DND-41 (cell line): ENCODE measurements around the gene FUT7.

Experiments used
- ATAC-seq: fragments of 200-7000 bp; cut with Tn5 transposase; 3 replicates; pipeline ENCODE4 v1.9.1; 2021; ENCODE audit warnings: low read depth; ENCODE audit not compliant: insufficient read depth
- DNase-seq: peaks from one replicate; pipeline ENCODE4 v3.0.0-alpha.2; 2020
- H2AFZ ChIP-seq: 2 replicates; pipeline ENCODE4 v1.6.0; 2012; ENCODE audit warnings: low read depth, low read length
- H3K27ac ChIP-seq: 2 replicates; pipeline ENCODE4 v1.5.1; 2012; ENCODE audit warnings: low read length, inconsistent platforms
- H3K27me3 ChIP-seq: fragments of 200-600 bp; sonication (generic); 2 replicates; pipeline ENCODE4 v1.6.0; 2012; ENCODE audit warnings: low read length, mild to moderate bottlenecking, inconsistent platforms; ENCODE audit not compliant: insufficient read depth, poor library complexity
- H3K36me3 ChIP-seq: 2 replicates; pipeline ENCODE4 v1.5.1; 2012; ENCODE audit warnings: low read length, inconsistent platforms; ENCODE audit not compliant: insufficient read depth
- H3K4me1 ChIP-seq: 2 replicates; pipeline ENCODE4 v1.5.1; 2012; ENCODE audit warnings: mild to moderate bottlenecking, low read length; ENCODE audit not compliant: insufficient read depth
- H3K4me2 ChIP-seq: 2 replicates; pipeline ENCODE4 v1.6.0; 2012; ENCODE audit warnings: mild to moderate bottlenecking, moderate library complexity, low read length, inconsistent platforms; ENCODE audit not compliant: insufficient read depth
- H3K4me3 ChIP-seq, 2 experiments: fragments of 200-600 bp in 1 of 2; shearing (Covaris generic) in 1 of 2; 2 replicates each; pipeline ENCODE4 v1.5.1; 2012 to 2016; ENCODE audit warnings: inconsistent platforms in 2 of 2, low read length in 2 of 2, mild to moderate bottlenecking in 2 of 2, low read depth in 1 of 2, moderate library complexity in 1 of 2
- H3K79me2 ChIP-seq: 2 replicates; pipeline ENCODE4 v1.6.0; 2012; ENCODE audit warnings: low read length, inconsistent platforms; ENCODE audit not compliant: insufficient read depth
- H3K9ac ChIP-seq: 2 replicates; pipeline ENCODE4 v1.6.0; 2012; ENCODE audit warnings: low read depth, mild to moderate bottlenecking, inconsistent platforms, low read length, moderate library complexity
- H3K9me3 ChIP-seq: 2 replicates; pipeline ENCODE4 v1.5.1; 2012; ENCODE audit warnings: low read length, moderate library complexity, mild to moderate bottlenecking, inconsistent platforms; ENCODE audit not compliant: insufficient read depth, severe bottlenecking
- H4K20me1 ChIP-seq: 2 replicates; pipeline ENCODE4 v1.6.0; 2012; ENCODE audit warnings: low read length; ENCODE audit not compliant: insufficient read depth
- CTCF ChIP-seq: IDR thresholded peaks from 2 replicates; pipeline ENCODE4 v1.5.1; 2012; ENCODE audit warnings: borderline replicate concordance, low read length, moderate library complexity, mild to moderate bottlenecking; ENCODE audit not compliant: poor library complexity, severe bottlenecking; ENCODE audit errors: extremely low read depth
- EZH2 ChIP-seq: IDR thresholded peaks from 3 replicates; pipeline ENCODE4 v1.6.1; 2012; ENCODE audit warnings: borderline replicate concordance, low read depth, mild to moderate bottlenecking, moderate library complexity, low read length, inconsistent platforms; ENCODE audit not compliant: severe bottlenecking

FUT7 gene

DNA sequence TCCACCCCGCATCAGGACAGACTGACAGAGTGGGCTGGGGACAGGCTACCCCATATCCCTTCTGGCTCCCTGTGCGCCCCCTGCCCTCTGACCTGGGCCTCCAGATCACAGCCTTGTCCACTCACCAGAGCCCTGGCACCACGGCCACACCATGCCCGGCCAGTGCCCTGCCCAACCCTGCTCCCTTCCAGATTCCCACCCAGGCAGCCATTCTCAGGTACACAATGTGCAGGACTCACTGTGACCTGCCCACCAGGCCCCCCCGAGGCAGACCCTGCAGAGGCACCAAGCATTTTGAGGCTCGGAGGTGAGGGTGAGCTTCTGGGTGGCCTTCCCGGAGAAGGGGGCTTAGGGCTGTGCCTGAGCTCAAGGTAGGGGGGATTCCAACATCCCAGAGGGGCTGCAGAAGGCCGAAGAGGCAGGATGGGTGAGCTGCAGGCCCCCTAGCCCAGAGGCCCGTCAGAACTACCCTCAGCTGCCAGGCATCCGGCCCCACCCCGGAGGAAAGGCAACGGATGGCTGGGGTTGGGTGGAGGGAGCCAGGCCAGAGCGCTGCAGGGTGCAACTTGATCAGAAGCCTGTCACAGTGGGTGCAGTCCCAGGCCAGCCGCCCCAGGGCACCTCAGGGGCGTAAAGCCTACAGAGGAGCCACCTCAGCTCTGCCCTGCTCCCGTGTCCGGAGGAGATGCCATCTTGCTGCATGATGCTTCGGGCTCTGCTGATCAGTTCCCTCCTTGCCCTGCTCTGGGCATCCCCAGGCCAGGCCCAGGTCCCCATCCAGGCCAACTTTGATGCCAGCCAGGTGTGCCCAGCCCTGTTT lies 49.4 kb downstream of the FUT7 start, which contains the start of gene LCNL1:
Gene LCNL1, plus strand, starts transcription at position 762 of the 820 bp plus-strand sequence. CDS start 594 bp downstream, outside the sequence.
- Histone ChIP-seq H3K36me3 (no peaks in the 10 kb centered on the region), H4K20me1 (no peaks in the 10 kb centered on the region), H3K79me2 (no peaks in the 10 kb centered on the region), H3K27me3 (no peaks in the 10 kb centered on the region), H3K9ac (no peak within 1 kb of the TSS), H3K4me2 (no peak within 1 kb of the TSS), H3K4me1 (no peaks in the 10 kb centered on the region), H2AFZ (no peak within 1 kb of the TSS), H3K27ac (no peak within 1 kb of the TSS), H3K9me3 (no peaks in the 10 kb centered on the region), H3K4me3 (no peak within 1 kb of the TSS)
- ATAC-seq (no peak), DNase-seq (no peak)
- TF ChIP-seq CTCF (no peak), EZH2 (no peak)

- no peaks in the 10 kb centered on the region for H3K36me3 ChIP-seq
- no peak overlapping the region for H3K9ac ChIP-seq
- no peaks in the 10 kb centered on the region for H4K20me1 ChIP-seq
- ATAC-seq (no peak), DNase-seq (no peak)
- H3K4me2 ChIP-seq = no peak overlapping the region
- H3K79me2 ChIP-seq = no peaks in the 10 kb centered on the region
- no peaks in the 10 kb centered on the region for H3K9me3 ChIP-seq
- H3K4me1 ChIP-seq = no peaks in the 10 kb centered on the region
- H2AFZ ChIP-seq = no peak overlapping the region
- TF ChIP-seq CTCF = no peak
- no peak for TF ChIP-seq EZH2
- no peak overlapping the region for H3K4me3 ChIP-seq
- H3K27ac ChIP-seq = no peak overlapping the region
- H3K27me3 ChIP-seq = no peaks in the 10 kb centered on the region
Observed at GRCh38 chr9:136981588-136982231, 50.2 kb downstream of the FUT7 start.

GRCh38 chr9:136980669-136981478 lies 51.0 kb downstream of the FUT7 start:
- Histone ChIP-seq H3K9me3 (no peaks in the 10 kb centered on the region), H3K4me2 (no peak overlapping the region), H3K79me2 (no peaks in the 10 kb centered on the region), H3K4me1 (no peaks in the 10 kb centered on the region), H3K27ac (no peak overlapping the region), H3K9ac (no peak overlapping the region), H3K36me3 (no peaks in the 10 kb centered on the region), H3K4me3 (no peak overlapping the region), H2AFZ (no peak overlapping the region), H4K20me1 (no peaks in the 10 kb centered on the region), H3K27me3 (no peaks in the 10 kb centered on the region)
- ATAC-seq (no peak), DNase-seq (no peak)
- no peak for TF ChIP-seq EZH2
- TF ChIP-seq CTCF = no peak
